Neural cell (in vitro differentiated cells): ENCODE results near the gene ACVR1C.

ENCODE experiments used
- CTCF ChIP-seq: fragments of 450-650 bp; IDR thresholded peaks from 2 replicates; pipeline ENCODE4 v1.5.1; 2014; ENCODE audit warnings: antibody characterized with exemption, mild to moderate bottlenecking, moderate library complexity; ENCODE audit not compliant: poor library complexity, severe bottlenecking
- EP300 ChIP-seq: fragments of 450-650 bp; conservative IDR thresholded peaks from 2 replicates; pipeline ENCODE4 v1.6.1; 2014; ENCODE audit warnings: antibody characterized with exemption, mild to moderate bottlenecking, moderate library complexity; ENCODE audit not compliant: poor library complexity, severe bottlenecking
- EZH2 ChIP-seq: fragments of 200-600, 300-800 bp; shearing (Covaris generic), sonication (generic); IDR thresholded peaks from 2 replicates; pipeline ENCODE4 v1.6.1; 2014; ENCODE audit warnings: antibody characterized with exemption, low read length, borderline replicate concordance, mild to moderate bottlenecking; ENCODE audit not compliant: insufficient read depth, poor library complexity, severe bottlenecking
- MXI1 ChIP-seq: fragments of 450-650 bp; conservative IDR thresholded peaks from 2 replicates; pipeline ENCODE4 v1.6.1; 2014; ENCODE audit warnings: antibody characterized with exemption, mild to moderate bottlenecking; ENCODE audit not compliant: poor library complexity, severe bottlenecking
- POLR2AphosphoS5 ChIP-seq: IDR thresholded peaks from 2 replicates; pipeline ENCODE4 v1.6.1; 2012
- RAD21 ChIP-seq: fragments of 450-650 bp; conservative IDR thresholded peaks from 2 replicates; pipeline ENCODE4 v1.6.1; 2014; ENCODE audit warnings: antibody characterized with exemption, mild to moderate bottlenecking, moderate library complexity
- REST ChIP-seq: IDR thresholded peaks from 2 replicates; pipeline ENCODE4 v1.6.1; 2012; ENCODE audit warnings: borderline replicate concordance
- SMC3 ChIP-seq: fragments of 450-650 bp; conservative IDR thresholded peaks from 2 replicates; pipeline ENCODE4 v1.6.1; 2014; ENCODE audit warnings: antibody characterized with exemption, mild to moderate bottlenecking, moderate library complexity; ENCODE audit not compliant: poor library complexity
- TAF1 ChIP-seq: IDR thresholded peaks from 2 replicates; pipeline ENCODE4 v1.6.1; 2012; ENCODE audit warnings: low read depth

- TF ChIP-seq EZH2 (no peak), CTCF (no peak), POLR2AphosphoS5 (no peak), TAF1 (no peak), SMC3 (no peak), EP300 (no peak), MXI1 (no peak), RAD21 (no peak), REST (no peak)
Measured at GRCh38 chr2:157565550-157565949, 63.1 kb downstream of the ACVR1C start.
